KMS-11 (cell line): ENCODE data around the gene EEF1AKMT3.
A peak's percentile ranks its signal among the peaks of the same experiment; 100 is the strongest.

Experiments used
- H2AFZ ChIP-seq: fragments of 200-600 bp; sonication (generic); 2 replicates; pipeline ENCODE4 v1.6.1; 2016; ENCODE audit warnings: antibody characterized with exemption, mixed run types, low read depth
- H3K27ac ChIP-seq: fragments of 200-600 bp; sonication (generic); 2 replicates; pipeline ENCODE4 v1.6.1; 2016; ENCODE audit warnings: mild to moderate bottlenecking, mixed run types
- H3K27me3 ChIP-seq: fragments of 200-600 bp; sonication (generic); 2 replicates; pipeline ENCODE4 v1.6.1; 2017; ENCODE audit warnings: mild to moderate bottlenecking, low read depth, mixed run types, moderate library complexity; ENCODE audit not compliant: insufficient read depth
- H3K36me3 ChIP-seq: fragments of 200-600 bp; sonication (generic); 2 replicates; pipeline ENCODE4 v1.6.1; 2017; ENCODE audit warnings: mild to moderate bottlenecking, mixed run types; ENCODE audit not compliant: insufficient read depth
- H3K4me1 ChIP-seq: fragments of 200-600 bp; sonication (generic); 2 replicates; pipeline ENCODE4 v1.6.1; 2016; ENCODE audit warnings: mild to moderate bottlenecking, low read depth, mixed run types; ENCODE audit not compliant: poor library complexity, severe bottlenecking
- H3K4me2 ChIP-seq: fragments of 200-600 bp; sonication (generic); 2 replicates; pipeline ENCODE4 v1.7.0; 2016; ENCODE audit warnings: mild to moderate bottlenecking, mixed run types
- H3K4me3 ChIP-seq: fragments of 200-600 bp; sonication (generic); IDR thresholded peaks from 2 replicates; pipeline ENCODE4 v1.6.1; 2017; ENCODE audit warnings: low read depth, low read length, mixed read lengths; ENCODE audit not compliant: insufficient read depth
- H3K79me2 ChIP-seq: fragments of 200-600 bp; sonication (generic); 2 replicates; pipeline ENCODE4 v1.6.1; 2016; ENCODE audit warnings: low read depth, mixed run types; ENCODE audit not compliant: insufficient read depth
- H3K9ac ChIP-seq: fragments of 200-600 bp; sonication (generic); 2 replicates; pipeline ENCODE4 v1.6.1; 2016; ENCODE audit warnings: mild to moderate bottlenecking, mixed run types
- H4K20me1 ChIP-seq: fragments of 200-600 bp; sonication (generic); 2 replicates; pipeline ENCODE4 v1.6.1; 2016; ENCODE audit warnings: mild to moderate bottlenecking, mixed run types; ENCODE audit not compliant: insufficient read depth
- TF ChIP-seq, protein P1 (sequence below): fragments of 200-600 bp; sonication (generic); conservative IDR thresholded peaks from 2 replicates; pipeline ENCODE4 v1.6.1; 2017; ENCODE audit warnings: low read depth, mild to moderate bottlenecking, antibody characterized with exemption, low read length, moderate library complexity, mixed read lengths

The EEF1AKMT3 gene

DNA sequence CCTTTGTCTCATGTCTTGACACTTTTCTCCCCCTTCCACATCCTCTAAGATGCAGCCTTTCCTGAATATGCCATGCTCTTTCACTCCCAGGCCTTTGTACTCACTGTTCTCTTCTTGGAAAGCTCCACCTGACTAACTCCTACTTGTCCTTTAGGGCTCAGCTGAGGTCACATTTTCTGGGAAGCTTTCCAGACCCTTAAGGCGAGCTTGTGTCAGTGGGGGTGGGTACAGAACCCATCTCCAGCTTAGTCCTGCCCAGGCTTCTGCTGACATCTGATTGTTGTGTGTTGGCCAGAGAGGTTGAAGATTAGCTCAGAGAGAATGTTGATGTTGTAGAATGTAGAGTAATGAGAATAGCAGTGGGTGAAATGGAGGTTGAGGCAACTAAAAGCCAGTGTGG lies 7.3 kb downstream of the EEF1AKMT3 start:
- TF ChIP-seq, protein P1, sequence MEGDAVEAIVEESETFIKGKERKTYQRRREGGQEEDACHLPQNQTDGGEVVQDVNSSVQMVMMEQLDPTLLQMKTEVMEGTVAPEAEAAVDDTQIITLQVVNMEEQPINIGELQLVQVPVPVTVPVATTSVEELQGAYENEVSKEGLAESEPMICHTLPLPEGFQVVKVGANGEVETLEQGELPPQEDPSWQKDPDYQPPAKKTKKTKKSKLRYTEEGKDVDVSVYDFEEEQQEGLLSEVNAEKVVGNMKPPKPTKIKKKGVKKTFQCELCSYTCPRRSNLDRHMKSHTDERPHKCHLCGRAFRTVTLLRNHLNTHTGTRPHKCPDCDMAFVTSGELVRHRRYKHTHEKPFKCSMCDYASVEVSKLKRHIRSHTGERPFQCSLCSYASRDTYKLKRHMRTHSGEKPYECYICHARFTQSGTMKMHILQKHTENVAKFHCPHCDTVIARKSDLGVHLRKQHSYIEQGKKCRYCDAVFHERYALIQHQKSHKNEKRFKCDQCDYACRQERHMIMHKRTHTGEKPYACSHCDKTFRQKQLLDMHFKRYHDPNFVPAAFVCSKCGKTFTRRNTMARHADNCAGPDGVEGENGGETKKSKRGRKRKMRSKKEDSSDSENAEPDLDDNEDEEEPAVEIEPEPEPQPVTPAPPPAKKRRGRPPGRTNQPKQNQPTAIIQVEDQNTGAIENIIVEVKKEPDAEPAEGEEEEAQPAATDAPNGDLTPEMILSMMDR, result no peak
- Histone ChIP-seq H3K79me2 (peaks cover 20% of the 10 kb centered on the region), H3K4me2 (no peak overlapping the region), H3K27me3 (no peaks in the 10 kb centered on the region), H3K9ac (no peak overlapping the region), H4K20me1 (no peaks in the 10 kb centered on the region), H2AFZ (no peak overlapping the region), H3K4me1 (peaks cover 23% of the 10 kb centered on the region), H3K27ac (no peak overlapping the region), H3K4me3 (no peak overlapping the region), H3K36me3 (no peaks in the 10 kb centered on the region)

DNA sequence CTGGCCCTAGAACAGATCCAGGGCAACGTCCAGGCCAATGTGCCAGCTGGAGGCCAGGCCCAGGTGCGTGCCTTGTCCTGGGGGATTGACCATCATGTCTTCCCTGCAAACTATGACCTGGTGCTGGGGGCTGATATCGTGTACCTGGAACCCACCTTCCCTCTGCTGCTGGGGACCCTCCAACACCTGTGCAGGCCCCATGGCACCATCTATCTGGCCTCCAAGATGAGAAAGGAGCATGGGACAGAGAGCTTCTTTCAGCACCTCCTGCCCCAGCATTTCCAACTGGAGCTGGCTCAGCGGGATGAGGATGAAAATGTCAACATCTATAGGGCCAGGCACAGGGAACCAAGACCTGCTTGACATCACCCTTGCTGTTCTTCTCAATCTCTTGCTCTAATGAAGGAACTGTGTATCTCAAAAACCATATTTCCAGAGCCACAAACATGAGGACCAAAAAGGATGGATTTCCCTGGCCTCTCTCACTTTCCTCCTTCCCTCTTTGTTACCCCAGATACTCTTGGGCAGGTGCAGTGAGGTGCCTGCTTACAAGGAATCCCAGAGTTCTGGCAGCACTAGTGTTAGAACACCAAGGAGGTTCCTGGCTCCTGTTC lies 8.0 kb downstream of the EEF1AKMT3 start:
- peaks cover 23% of the 10 kb centered on the region for H3K4me1 ChIP-seq
- no peak overlapping the region for H3K9ac ChIP-seq
- peaks cover 25% of the 10 kb centered on the region for H3K79me2 ChIP-seq
- TF ChIP-seq, protein P1, result no peak
- 0 out of 2 replicates have a peak, but pooled peaks cover 1% of the 10 kb centered on the region for H3K36me3 ChIP-seq
- H3K27me3 ChIP-seq, result no peaks in the 10 kb centered on the region
- H4K20me1 ChIP-seq, result no peaks in the 10 kb centered on the region
- H2AFZ ChIP-seq, result no peak overlapping the region
- no peak overlapping the region for H3K27ac ChIP-seq
- no peak overlapping the region for H3K4me3 ChIP-seq
- no peak overlapping the region for H3K4me2 ChIP-seq

DNA sequence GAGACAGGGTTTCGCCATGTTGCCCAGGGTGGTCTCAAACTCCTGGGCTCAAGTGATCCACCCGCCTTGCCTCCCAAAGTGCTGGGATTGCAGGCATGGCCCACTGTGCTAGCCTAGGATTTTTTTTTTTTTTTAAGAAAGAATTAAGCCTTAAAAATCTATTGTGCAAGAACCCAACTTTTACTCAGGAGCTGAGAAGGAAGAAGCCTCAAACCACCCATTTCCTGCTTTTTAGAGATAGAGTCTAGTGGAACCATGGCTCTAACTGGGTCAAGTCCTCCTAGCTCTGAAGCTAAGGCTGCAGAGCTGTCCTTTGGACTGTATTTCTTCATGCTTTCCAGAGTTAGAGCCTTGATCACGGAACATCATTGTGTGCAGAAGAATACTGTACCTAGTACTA lies 8.8 kb downstream of the EEF1AKMT3 start:
- H3K4me3 ChIP-seq, result no peak overlapping the region
- H2AFZ ChIP-seq, result no peak overlapping the region
- H3K36me3 ChIP-seq, result peaks cover 5% of the 10 kb centered on the region; the same call in 1 of the 2 replicates
- H3K27me3 ChIP-seq, result no peaks in the 10 kb centered on the region
- peaks cover 23% of the 10 kb centered on the region for H3K4me1 ChIP-seq
- TF ChIP-seq, protein P1, result no peak
- H3K4me2 ChIP-seq, result no peak overlapping the region
- H3K79me2 ChIP-seq, result peaks cover 29% of the 10 kb centered on the region
- no peak overlapping the region for H3K9ac ChIP-seq
- H4K20me1 ChIP-seq, result no peaks in the 10 kb centered on the region
- no peak overlapping the region for H3K27ac ChIP-seq

DNA sequence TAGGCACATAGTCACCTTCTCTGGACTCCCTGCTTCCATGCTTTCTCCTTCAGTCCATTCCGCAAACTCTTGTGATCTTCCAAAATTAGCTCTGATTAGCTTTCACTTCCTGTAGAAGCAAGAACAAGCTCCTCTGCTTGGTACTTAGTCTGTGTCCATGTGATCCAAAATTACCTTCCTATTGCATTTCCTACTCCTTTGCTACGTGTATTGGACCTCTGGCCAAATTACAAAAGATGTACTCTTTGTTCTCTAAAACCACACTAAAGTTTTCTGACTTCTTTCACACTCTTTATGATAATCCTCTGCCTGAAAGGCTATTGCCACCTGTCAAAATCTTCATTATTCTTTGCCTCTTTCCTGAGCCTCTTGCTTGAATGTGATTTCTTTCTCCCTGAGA lies 9.4 kb downstream of the EEF1AKMT3 start:
- TF ChIP-seq, protein P1, result no peak
- peaks cover 23% of the 10 kb centered on the region for H3K4me1 ChIP-seq
- H3K9ac ChIP-seq, result no peak overlapping the region
- no peak overlapping the region for H3K4me3 ChIP-seq
- no peaks in the 10 kb centered on the region for H3K27me3 ChIP-seq
- no peak overlapping the region for H3K27ac ChIP-seq
- H2AFZ ChIP-seq, result no peak overlapping the region
- H3K36me3 ChIP-seq, result peaks cover 8% of the 10 kb centered on the region; the same call in 1 of the 2 replicates
- H4K20me1 ChIP-seq, result no peaks in the 10 kb centered on the region
- H3K79me2 ChIP-seq, result peaks cover 29% of the 10 kb centered on the region
- peak overlapping the region; percentile 4; the same call in 1 of the 2 replicates for H3K4me2 ChIP-seq
